ENCODE measurements around the gene HIRIP3.

Gene HIRIP3

GRCh38 chr16:29958756-29959155 is 36.7 kb downstream of the HIRIP3 start:
- no peak for DNase-seq

GRCh38 chr16:29951625-29952365 is 43.6 kb downstream of the HIRIP3 start:
- no peak for DNase-seq

GRCh38 chr16:29950806-29951461 is 44.5 kb downstream of the HIRIP3 start:
- DNase-seq: no peak

- DNase-seq: no peak
Measured at GRCh38 chr16:29947897-29948296, 47.5 kb downstream of the HIRIP3 start.

GRCh38 chr16:29943846-29944799 is 51.3 kb downstream of the HIRIP3 start:
- DNase-seq: no peak
